ENCODE data around the gene METTL25B.

METTL25B gene

GRCh38 chr1:156727926-156728598 is at the start of gene METTL25B:
METTL25B (plus strand) TSS chr1:156728469; CDS start chr1:156729105, 636 bp downstream.
- peak; percentile 73 to 87 (median 77) for DNase-seq

GRCh38 chr1:156680056-156680455 is 48.2 kb upstream of the METTL25B start:
- no peak for DNase-seq

- DNase-seq = no peak
These were observed 46.9 kb upstream of the METTL25B start for GRCh38 chr1:156681196-156681960.

- no peak for DNase-seq
These were observed 45.9 kb upstream of the METTL25B start for GRCh38 chr1:156682166-156682890.

GRCh38 chr1:156684227-156684782 is 44.0 kb upstream of the METTL25B start:
- DNase-seq = peak; percentile 52 to 60 (median 60)

- peak; percentile 87 to 89 (median 87) for DNase-seq
These were observed 39.0 kb upstream of the METTL25B start for GRCh38 chr1:156689035-156689952.

GRCh38 chr1:156689953-156690674 is 38.2 kb upstream of the METTL25B start:
- DNase-seq = peak; percentile 56 to 60 (median 58)

GRCh38 chr1:156690675-156691036 is 37.6 kb upstream of the METTL25B start:
- DNase-seq = peak; percentile 48 to 51 (median 50)

- no peak for DNase-seq
These were observed 37.1 kb upstream of the METTL25B start for GRCh38 chr1:156691191-156691590.

- peak; percentile 78 to 87 (median 80) for DNase-seq
These were observed 36.4 kb upstream of the METTL25B start for GRCh38 chr1:156691665-156692440.

GRCh38 chr1:156692441-156692924 is 35.8 kb upstream of the METTL25B start:
- no peak for DNase-seq

- DNase-seq = no peak
These were observed 35.1 kb upstream of the METTL25B start for GRCh38 chr1:156692925-156693847.

GRCh38 chr1:156693848-156694689 is 34.2 kb upstream of the METTL25B start:
- peak; percentile 39 to 59 (median 50) for DNase-seq

GRCh38 chr1:156694690-156694962 is 33.6 kb upstream of the METTL25B start:
- DNase-seq = no peak

GRCh38 chr1:156696755-156697154 is 31.5 kb upstream of the METTL25B start:
- no peak for DNase-seq

GRCh38 chr1:156697481-156697880 is 30.8 kb upstream of the METTL25B start:
- no peak for DNase-seq

GRCh38 chr1:156698995-156699394 is 29.3 kb upstream of the METTL25B start:
- DNase-seq = peak; percentile 57 to 71 (median 64)

GRCh38 chr1:156700736-156701531 is 27.3 kb upstream of the METTL25B start:
- DNase-seq = no peak
